Activated CD4-positive, CD25-positive, alpha-beta regulatory T cell treated with anti-CD3 and anti-CD28 coated beads, Interleukin-2, amount 50 U/mL, for 72 hours (primary cell): ENCODE results near the gene PIGBOS1.
"Not testable (repeated sequence)": the region's sequence is repeated elsewhere in the genome, so short reads cannot be mapped to it uniquely, and the experiment has no call there.

Source experiments
- DNase-seq: peaks from one replicate; pipeline ENCODE4 v3.0.0; 2021

Gene PIGBOS1

GRCh38 chr15:55318588-55319494 is at the start of gene PIGBOS1, which contains the start of gene PIGB:
Gene PIGBOS1 (minus strand): TSS chr15:55319123. CDS start chr15:55317792, 1,331 bp downstream.
Gene PIGB (plus strand): TSS chr15:55319222. CDS start chr15:55319251, 29 bp downstream.
- DNase-seq = peak; percentile 75

GRCh38 chr15:55366981-55367380 is 48.1 kb upstream of the PIGBOS1 start:
- no peak for DNase-seq

GRCh38 chr15:55362641-55363040 is 43.7 kb upstream of the PIGBOS1 start:
- no peak for DNase-seq

- no peak for DNase-seq
Observed at GRCh38 chr15:55361048-55361447, 42.1 kb upstream of the PIGBOS1 start.

GRCh38 chr15:55360256-55360655 is 41.3 kb upstream of the PIGBOS1 start:
- DNase-seq = no peak

- no peak for DNase-seq
Observed at GRCh38 chr15:55358471-55358870, 39.5 kb upstream of the PIGBOS1 start.

- DNase-seq = no peak
Observed at GRCh38 chr15:55357774-55358173, 38.9 kb upstream of the PIGBOS1 start.

- DNase-seq = no peak
Observed at GRCh38 chr15:55356985-55357585, 38.2 kb upstream of the PIGBOS1 start.

- no peak for DNase-seq
Observed at GRCh38 chr15:55353025-55353424, 34.1 kb upstream of the PIGBOS1 start.

GRCh38 chr15:55349282-55349681 is 30.4 kb upstream of the PIGBOS1 start:
- no peak for DNase-seq

- DNase-seq = no peak
Observed at GRCh38 chr15:55348281-55348778, 29.4 kb upstream of the PIGBOS1 start.

- DNase-seq = no peak
Observed at GRCh38 chr15:55344206-55344605, 25.3 kb upstream of the PIGBOS1 start.

- no peak for DNase-seq
Observed at GRCh38 chr15:55343168-55343567, 24.2 kb upstream of the PIGBOS1 start.

GRCh38 chr15:55337160-55337559 is 18.2 kb upstream of the PIGBOS1 start:
- DNase-seq = no peak

- DNase-seq = no peak
Observed at GRCh38 chr15:55334997-55335396, 16.1 kb upstream of the PIGBOS1 start.

GRCh38 chr15:55334371-55334770 is 15.4 kb upstream of the PIGBOS1 start:
- no peak for DNase-seq

- DNase-seq = no peak
Observed at GRCh38 chr15:55327387-55327786, 8.5 kb upstream of the PIGBOS1 start.

- DNase-seq = no peak
Observed at GRCh38 chr15:55322467-55322866, 3.5 kb upstream of the PIGBOS1 start.

- DNase-seq = no peak
Observed at GRCh38 chr15:55320963-55321362, 2.0 kb upstream of the PIGBOS1 start.

GRCh38 chr15:55320238-55320550 is 1.3 kb upstream of the PIGBOS1 start:
- no peak for DNase-seq

- DNase-seq = no peak
Observed at GRCh38 chr15:55319537-55320237, 764 bp upstream of the PIGBOS1 start.

GRCh38 chr15:55302801-55303200 is 16.1 kb downstream of the PIGBOS1 start:
- DNase-seq = not testable (repeated sequence)

- no peak for DNase-seq
Observed at GRCh38 chr15:55297315-55297714, 21.6 kb downstream of the PIGBOS1 start.
